Measurements from ENCODE around the gene ECM1.
A peak's percentile ranks its signal among the peaks of the same experiment; 100 is the strongest.

ECM1 gene

DNA sequence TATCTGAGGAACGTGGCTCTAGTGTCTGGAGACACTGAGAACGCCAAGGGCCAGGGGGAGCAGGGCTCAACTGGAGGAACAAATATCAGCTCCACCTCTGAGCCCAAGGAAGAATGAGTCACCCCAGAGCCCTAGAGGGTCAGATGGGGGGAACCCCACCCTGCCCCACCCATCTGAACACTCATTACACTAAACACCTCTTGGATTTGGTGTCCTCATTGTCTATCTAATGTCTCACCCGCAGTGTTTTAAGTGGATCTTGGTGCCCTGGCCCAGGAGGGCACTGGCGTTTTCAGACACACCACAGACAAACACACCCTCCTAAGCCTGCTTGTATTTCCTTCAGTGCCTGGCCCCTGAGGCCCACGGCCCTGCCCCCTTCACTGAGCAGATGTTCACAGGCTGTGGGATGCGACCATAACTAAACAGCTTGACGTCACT lies 5.5 kb downstream of the ECM1 start:
- DNase-seq: no peak

DNA sequence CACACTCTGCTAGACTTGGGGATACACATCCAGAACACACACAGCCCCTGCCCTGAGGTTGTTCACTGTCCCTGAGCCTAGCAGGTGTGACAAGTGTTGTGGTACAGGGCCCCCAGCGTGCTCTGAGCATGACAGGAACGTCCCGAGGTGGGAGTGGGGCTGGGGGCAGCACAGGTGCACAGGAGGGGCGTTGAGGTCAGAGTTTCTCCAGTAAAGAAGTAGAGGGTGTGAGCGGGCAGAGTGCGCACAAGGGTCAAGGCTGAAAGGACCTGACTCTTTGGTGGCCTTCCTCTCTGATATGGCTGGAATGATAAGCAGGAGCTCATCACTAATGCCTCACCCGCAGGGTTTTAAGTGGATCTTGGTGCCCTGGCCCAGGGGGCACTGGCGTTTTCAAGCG lies 6.4 kb downstream of the ECM1 start:
- DNase-seq: no peak

DNA sequence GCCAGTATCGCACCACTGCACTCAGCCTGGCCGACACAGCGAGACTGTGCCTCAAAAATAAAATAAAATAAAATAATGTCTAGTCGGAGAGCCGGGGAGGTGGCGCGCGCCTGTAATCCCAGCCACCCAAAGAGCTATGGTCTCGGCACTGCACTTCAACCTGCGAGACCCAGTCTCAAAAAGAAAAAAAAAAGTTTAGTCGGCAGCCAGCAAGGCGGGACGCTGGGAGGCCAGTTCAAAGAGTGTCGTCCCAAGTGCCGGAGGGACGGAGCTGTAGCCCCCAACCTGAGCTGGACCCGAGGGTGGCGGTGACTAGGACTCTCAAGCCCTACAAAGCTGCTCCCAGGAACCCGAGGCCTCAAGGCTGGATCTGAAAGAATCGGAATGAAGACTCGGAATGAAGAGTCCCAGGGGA lies 7.0 kb downstream of the ECM1 start:
- DNase-seq: no peak

DNA sequence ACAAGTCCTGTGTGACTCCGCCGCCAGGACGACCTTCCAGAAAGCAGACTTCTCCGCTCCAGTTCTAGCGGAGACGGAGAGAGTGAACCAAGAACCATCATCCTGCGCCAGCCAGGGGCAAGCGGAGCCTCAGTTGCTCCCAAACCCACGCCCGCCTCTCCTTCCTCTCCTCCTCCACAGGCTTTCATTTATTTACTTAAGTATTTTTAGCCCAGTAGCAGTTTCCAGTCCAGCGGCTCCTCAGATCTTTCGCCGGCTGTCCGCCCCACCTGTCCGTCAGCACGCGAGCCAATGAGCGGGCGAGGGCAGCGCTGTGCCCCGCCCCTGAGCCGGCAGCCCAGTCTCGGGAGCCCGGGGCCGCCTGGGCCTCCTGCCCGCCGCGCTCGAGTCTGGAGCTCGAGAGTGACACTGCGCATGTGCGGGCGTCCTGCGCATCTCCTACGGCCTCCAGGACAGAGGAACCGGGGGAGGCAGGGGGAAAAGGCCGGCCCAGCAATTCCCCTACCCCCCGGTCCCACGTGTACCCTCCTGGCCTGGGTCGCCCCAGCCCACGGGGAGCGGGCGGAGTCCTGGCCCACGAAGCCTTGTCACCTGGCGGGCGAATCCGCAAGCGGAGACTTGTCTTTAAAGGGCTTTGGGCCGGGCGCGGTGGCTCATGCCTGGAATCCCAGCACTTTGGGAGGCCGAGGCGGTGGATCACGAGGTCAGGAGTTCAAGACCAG lies 7.6 kb downstream of the ECM1 start, which contains the start of gene FALEC:
FALEC (plus strand) TSS at position 425 of the 722 bp plus-strand sequence.
- DNase-seq: peak; percentile 91

DNA sequence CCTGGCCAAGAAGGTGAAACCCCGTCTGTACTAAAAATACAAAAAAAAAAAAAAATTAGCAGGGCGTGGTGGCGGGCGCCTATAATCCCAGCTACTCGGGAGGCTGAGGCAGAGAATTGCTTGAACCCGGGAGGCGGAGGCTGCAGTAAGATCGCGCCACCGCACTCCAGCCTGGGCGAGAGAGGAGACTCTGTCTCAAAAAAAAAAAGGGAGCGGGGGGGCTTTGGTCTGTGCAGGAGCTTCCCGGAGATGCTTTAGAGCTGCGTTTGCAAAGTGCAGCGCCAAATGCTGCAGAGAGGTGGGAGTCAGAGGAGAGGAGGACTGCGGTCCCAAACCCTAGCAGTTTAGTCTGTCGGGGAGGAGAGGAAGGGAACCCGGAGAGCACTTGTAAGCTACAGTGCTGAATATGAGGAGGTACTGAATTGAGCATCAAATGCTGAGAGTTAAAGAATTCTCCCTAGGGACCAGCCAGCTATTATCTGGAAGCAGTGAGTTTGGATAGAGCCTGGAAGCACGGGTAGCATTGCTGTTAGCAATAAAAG lies 8.2 kb downstream of the ECM1 start:
- peak; percentile 25 for DNase-seq

DNA sequence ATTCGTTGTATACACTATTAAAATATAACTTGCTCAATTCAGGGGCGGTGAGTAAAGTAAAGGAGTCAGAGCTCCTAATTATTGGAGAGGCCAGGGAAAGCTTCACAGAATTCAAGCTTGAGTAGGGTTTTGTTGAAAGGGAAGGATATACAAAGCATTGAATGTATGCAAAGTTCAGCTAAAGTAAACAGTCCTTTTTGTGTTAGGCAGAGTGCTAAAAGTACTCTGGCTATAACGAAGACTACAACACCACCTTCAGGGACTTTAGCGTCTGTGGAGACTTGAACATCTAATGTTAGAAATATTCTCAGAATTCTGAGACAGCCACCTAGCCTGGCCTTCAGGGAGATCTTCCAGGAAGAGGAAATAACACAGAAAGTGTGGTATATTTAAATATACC lies 8.7 kb downstream of the ECM1 start:
- DNase-seq: no peak

DNA sequence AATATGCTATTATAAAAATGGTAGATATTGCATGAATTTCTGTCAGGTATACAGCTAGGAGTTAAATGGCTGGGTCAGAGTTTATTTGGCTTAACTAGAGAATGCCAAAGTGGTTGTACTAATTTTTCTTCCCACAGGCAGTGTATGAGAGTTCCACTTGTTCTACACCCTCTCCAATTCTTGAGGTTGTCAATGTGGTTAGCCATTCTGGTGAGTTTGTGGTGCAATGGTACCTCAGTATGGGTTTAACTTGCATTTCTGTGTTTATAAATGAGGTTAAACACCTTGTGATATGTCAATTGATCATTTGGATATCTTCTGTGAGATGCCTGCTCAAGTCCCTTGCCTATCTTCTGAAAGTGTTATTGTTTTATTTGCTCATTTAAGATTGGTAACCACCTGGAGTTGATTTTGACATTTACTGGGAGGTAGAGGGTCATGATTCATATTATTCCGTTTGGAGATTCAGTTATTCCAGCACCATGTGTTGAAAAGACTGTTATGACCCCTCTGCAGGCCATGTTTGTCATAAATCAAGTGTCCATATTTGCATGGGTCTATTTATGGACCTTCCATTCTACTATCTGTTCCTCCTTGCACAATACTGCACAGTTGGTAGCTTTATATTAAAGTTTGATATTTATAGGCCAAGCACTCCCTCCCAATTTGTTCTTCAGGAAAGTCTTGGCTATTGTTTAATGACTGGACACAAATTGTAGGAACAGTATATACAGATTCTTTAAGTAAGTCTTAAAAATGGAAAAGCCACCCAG lies 13.5 kb downstream of the ECM1 start:
- no peak for DNase-seq

DNA sequence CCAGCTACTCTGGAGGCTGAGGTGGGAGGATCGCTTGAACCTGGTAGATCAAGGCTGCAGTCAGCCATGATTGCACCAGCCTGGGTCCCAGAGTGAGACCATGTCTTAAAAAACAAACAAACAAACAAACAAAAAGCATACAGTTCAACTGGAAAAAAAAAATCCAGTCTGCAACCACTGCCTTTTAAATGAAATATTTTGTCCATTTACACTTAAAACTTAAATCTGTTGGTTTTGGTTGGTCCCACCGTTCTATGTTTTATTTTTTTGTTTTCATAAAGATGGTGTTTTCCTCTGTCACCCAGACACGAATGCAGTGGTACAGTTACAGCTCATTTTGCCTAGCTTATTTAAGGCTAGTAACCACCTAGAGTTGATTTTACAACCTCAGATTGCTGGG lies 17.4 kb downstream of the ECM1 start:
- DNase-seq: no peak

DNA sequence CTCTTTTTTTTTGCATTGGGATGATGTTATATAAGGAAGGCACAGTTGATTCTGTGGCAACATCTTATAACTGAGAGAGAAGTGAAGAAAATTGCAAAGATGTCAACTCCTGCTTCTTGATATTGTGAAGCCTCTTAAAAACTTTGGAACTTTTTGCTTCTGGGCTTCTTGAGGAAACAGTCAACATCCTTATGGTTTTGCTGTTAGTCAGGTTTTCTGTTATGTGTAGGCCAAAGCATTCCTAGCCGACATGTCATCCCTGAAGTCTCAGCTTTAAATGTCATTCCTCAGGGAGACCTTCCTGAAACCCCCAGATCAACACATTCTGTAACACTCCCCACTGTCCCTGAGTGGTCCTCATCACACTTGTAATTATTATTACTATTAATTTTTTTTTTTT lies 20.3 kb downstream of the ECM1 start:
- no peak for DNase-seq

DNA sequence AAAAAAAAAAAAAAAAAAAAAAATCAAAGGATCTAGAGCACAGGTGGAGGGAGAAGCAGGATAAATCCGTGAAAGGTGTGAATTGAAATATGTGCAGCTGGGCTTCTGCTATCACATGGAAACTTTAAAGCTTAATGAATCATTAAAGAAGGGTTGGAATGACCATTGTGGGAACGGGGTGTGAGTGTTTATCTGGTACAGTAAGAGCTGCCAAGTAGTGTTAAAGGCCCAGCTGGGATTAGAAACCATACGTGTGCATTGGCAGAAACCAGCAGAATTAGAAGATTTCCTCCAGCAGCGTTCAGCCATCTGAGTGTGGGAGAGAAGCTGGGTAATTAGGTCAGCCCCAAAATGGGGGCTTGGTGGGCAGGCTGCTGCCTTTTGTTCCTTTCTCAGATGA lies 21.1 kb downstream of the ECM1 start:
- DNase-seq: no peak

DNA sequence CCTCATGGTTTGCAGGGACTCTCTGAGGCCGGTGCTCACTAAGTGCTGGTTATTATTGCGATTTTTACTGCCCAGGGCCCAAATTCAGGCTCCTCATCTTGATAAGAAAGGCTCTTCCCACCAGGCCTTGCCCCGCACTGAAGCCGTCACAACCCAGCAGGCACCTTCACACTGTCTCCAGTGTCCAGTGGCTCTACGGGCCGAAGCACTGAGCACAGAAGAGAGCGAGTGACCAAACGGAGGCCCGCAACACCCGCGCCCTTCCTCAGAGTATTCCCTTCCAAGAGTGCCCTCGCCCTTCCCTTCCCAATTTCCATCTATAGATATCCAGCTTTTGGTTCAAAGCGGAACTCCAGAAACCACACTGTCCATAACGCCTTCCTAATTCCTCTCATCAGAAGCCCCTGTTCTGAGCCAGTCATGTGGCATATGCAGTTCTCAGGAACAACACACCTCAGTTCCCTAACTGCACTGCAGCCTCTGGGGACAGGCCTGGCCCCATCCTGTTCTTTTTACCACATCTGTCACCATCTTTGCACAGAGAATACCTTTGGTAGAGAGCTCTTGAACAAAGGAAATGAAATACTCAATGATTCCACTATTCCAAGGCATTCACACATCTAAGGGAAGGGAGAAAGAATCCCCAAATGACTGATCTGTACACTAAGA lies 22.7 kb downstream of the ECM1 start:
- no peak for DNase-seq

DNA sequence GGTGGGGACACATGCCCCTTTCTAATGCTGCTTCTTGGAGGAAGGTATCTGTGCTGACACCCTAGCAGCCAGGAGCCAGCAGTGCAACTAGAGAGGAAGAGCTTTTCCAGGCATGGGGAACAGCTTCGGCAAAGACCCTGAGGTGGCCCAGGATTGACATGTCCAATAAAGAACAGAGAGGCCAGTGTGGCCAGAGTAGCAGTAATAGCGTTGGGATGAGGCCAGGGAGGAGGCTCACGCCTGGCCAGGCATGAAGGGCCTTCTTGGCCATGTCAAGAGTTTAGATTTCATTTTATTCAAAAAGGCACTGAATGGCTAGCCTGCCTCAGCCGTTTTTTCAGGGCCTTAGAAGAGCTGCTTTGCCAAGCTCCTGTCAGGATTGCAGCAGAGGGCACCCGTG lies 25.0 kb downstream of the ECM1 start:
- no peak for DNase-seq

DNA sequence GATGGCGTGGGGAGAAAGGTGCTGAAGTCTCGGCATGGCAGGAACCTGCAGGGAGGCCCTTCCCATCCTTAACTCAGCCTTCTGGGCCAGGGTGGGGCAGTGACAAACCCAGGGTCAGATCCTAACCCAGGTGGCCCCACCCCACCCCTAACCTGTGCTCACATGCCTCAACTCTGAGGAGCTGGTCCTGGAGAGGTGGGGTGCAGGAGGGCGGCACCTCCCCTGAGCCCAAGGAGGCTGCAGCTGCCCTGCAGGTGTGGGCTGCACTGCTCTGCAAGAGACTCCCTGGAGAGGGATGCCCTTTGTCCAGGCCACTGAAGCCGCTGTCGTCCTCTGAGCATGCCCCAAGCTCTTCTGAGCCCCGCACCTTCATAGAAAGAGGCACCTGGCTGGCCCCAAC lies 26.1 kb downstream of the ECM1 start:
- no peak for DNase-seq

DNA sequence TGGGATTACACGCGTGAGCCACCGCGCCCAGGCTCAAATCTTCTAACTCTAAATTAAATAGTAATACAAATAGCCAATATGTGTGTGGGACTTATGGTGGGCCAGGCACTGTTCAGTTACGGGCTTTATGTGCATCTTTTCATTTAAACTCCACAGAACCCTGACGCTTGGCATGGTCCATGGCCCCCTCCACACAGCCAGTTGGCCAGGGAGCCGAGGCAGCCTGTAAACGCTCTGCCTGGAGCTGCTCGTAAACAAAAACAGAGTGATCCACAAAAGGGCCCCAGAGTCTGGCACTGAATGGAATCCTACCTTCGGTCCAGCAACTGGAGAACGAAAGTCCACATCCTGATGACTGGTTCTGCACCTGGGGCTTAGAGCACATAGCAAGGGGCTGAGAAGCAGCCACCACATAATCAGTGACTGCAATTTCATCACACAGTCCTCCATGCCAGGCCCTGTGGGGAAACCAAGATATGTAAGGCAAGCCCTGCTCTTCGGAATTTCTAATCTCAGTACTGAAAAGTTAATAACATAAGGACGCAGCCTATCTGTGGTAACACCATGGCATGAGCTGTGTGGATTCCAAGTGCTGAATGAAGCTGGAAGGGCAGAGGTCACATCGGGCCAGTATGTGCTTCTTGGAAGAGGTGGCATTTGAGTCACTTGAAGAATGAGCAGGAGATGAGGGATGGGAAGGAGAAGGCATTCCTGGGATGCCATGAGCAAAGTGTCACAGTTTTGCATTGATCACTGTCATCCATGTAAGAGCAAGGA lies 27.8 kb downstream of the ECM1 start:
- DNase-seq: no peak

DNA sequence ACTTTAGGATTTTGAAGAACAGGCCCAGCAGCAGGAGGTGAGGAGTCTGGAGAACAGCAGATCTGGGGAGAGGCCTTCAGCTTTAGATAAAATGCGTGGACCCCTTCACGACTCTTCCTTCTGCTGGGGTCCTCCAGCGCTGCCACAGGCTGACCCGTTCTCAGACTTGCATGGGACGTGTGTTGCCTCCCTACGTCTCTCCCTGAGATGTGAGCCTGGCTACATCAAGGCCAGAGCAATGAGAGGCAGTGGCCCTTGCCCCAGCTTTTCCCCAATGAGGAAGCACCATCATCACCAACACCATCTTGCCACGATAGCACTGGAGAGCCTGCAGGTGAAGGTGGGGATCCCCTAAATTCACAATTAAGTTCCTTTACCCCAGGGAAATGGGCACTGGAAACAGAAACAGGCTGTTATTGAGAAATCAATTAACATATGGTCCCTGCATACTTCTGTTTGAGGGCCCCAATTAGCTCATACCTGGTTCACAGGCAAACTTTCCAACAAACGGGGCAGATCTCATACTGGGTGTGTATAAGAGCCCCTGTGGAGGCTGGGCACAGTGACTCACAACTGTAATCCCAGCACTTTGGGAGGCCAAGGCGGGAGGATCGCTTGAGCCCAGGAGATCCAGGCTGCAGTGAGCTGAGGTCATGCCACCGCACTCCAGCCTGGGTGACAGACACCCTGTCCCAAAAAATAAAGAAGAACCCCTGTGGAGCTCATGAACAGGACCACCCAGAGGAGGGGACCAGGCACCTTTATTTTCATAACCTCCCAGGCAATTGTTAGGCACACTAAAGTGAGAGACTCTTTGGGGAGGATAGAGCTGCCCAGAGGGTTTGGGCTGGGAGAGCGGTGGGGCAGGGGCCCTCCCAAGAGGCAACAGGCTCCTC lies 29.2 kb downstream of the ECM1 start:
- no peak for DNase-seq

DNA sequence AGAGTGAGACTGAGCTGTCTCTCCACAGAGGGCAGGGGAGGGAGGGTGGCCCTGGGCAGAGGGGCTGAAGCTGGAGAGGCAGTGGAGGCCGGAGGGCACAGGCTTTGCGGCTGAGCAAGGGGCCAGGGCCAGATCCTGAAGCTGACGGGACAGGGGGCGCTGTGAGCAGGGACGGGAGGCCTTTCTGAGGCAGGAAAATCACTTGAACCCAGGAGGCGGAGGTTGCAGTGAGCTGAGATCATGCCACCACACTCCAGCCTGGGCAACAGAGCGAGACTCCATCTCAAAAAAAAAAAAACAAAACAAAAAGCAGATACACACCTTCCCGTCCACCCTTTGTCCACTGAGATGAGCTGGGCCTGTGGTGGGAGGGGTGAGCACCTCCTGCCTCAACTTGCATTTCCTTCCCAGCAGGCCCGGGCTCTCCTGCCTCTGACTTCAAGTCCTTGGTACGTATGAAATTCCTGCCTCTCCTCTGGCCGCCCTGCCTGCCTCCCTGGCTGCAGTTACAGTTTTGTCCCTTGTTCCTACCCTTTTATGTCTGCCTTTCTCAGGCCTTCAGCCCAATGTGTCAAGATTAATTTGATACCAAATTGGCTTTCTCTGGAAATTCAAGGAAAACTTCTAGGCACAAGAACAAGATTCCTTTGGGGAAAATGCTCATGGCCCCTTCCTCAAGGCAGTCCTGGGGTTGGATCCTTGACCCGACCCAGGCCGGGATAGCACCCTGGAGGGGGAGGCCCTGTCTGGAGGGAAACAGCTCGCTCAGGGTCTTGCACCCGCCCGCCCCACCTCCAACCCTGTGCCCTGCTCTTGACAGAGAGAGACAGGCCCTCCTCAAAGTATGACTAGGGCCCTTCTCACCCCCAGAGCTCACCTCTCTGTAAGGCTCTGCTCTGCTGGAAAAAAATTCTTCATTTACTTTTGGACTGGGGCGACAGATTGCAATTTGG lies 30.1 kb downstream of the ECM1 start:
- DNase-seq: no peak

DNA sequence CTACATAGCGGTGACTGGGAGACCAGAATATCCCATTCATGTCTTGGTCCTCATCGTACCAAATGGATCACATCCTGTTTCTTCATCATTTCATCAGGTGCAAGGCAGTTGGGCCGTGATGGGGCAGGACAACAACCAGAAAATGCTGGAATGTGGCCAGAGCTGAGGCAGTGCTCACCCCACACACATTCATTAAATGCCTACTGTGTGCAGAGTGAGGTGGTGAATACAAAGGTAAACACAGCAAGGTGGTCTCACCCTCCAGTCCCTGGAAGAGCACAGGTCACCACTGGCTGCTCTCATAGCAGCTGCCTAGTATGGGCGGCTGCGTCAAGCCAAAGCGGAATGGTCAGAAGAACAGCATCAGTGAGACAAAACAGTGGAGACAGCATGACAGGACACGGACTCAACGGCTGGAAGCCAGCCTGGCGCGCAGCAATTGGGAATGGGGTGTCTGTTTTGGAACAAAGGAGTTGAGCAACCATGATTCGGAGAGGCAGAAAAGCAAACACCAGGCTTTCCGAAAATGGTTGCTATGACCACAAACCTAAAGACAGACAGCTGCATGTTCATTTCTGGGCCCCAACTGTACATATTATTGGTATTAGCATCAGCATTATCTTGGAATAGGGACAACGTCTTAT lies 35.7 kb downstream of the ECM1 start:
- DNase-seq: no peak

DNA sequence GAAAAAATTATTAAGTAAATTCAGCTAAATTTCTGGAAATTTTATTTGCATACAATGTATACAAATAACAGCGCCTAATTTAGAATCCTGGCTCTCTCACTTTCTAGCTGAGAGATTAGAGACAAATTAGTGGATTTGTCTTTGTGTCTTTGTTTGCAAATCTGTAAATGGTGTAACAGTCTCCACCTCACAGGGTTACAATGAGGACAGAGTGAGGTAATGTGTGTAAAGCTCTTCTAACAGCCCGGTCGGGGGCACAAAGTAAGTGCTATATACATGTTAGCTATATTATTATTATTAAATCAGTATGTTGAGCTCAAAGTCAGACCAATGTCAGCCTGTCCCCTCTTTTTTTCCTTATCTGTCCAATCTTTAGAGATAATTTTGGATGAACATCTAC lies 36.3 kb downstream of the ECM1 start:
- no peak for DNase-seq

DNA sequence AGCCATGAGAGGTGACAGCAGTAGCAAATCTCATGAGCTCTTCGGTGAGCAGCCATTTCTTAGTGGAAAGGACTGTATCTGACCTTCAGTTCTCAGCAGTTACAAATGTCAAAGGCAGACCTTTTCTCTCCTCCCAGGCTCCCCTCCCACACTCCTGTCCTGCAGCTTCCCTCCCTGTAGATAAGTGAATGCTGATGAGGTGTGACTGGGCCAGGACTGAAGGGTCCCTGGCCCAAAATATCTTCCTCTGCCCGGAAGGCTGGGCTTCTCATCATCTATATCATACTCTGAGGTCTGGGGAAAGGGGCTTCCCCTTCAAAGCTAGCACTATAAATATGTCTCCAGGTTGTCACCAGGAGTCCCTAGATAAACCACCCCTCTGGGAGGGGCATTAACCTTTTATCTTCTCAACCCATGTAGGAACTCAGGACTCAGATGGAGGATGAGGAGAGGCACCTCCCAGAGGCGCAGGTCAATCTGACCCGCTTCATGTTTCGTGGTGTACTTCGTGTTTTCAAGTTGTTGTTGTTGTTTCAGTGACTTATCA lies 37.6 kb downstream of the ECM1 start:
- DNase-seq: no peak
